RPMI8226 (cell line): ENCODE measurements around the gene EIF3F.

Experiments used
- DNase-seq: peaks from one replicate; pipeline ENCODE4 v3.0.0-alpha.2; 2015

Gene EIF3F

GRCh38 chr11:8023831-8024555 is 36.9 kb downstream of the EIF3F start:
- DNase-seq = no peak

GRCh38 chr11:8025123-8025522 is 38.0 kb downstream of the EIF3F start:
- DNase-seq = no peak

- DNase-seq = no peak
These were observed 38.7 kb downstream of the EIF3F start for GRCh38 chr11:8025816-8026215.

- no peak for DNase-seq
These were observed 39.8 kb downstream of the EIF3F start for GRCh38 chr11:8026982-8027381.

GRCh38 chr11:8028766-8029165 is 41.6 kb downstream of the EIF3F start:
- DNase-seq = peak; percentile 42

- no peak for DNase-seq
These were observed 43.5 kb downstream of the EIF3F start for GRCh38 chr11:8030526-8031247.

GRCh38 chr11:8031248-8032115 is 44.3 kb downstream of the EIF3F start:
- DNase-seq = no peak

- DNase-seq = no peak
These were observed 45.0 kb downstream of the EIF3F start for GRCh38 chr11:8032122-8032521.

- peak; percentile 62 for DNase-seq
These were observed 45.6 kb downstream of the EIF3F start for GRCh38 chr11:8032576-8033304.

- DNase-seq = peak; percentile 67
These were observed 46.4 kb downstream of the EIF3F start for GRCh38 chr11:8033305-8034105.

GRCh38 chr11:8034106-8034585 is 47.0 kb downstream of the EIF3F start:
- no peak for DNase-seq

GRCh38 chr11:8034604-8035190 is 47.6 kb downstream of the EIF3F start:
- DNase-seq = no peak

- no peak for DNase-seq
These were observed 48.2 kb downstream of the EIF3F start for GRCh38 chr11:8035200-8035855.

GRCh38 chr11:8036002-8036802 is 49.1 kb downstream of the EIF3F start:
- no peak for DNase-seq

GRCh38 chr11:8036986-8037385 is 49.8 kb downstream of the EIF3F start:
- no peak for DNase-seq

- no peak for DNase-seq
These were observed 51.3 kb downstream of the EIF3F start for GRCh38 chr11:8038393-8038792.

- no peak for DNase-seq
These were observed 51.8 kb downstream of the EIF3F start for GRCh38 chr11:8038811-8039529.

GRCh38 chr11:8039530-8040260 is 52.6 kb downstream of the EIF3F start:
- no peak for DNase-seq
